Activated CD4-positive, alpha-beta T cell treated with anti-CD3 and anti-CD28 coated beads, Interleukin-2, amount 50 U/mL, for 48 hours (primary cell): ENCODE results near the gene BTNL8.

ENCODE experiments used
- DNase-seq, 2 experiments: peaks; one replicate each; pipeline ENCODE4 v3.0.0-alpha.2; 2020

The BTNL8 gene

DNA sequence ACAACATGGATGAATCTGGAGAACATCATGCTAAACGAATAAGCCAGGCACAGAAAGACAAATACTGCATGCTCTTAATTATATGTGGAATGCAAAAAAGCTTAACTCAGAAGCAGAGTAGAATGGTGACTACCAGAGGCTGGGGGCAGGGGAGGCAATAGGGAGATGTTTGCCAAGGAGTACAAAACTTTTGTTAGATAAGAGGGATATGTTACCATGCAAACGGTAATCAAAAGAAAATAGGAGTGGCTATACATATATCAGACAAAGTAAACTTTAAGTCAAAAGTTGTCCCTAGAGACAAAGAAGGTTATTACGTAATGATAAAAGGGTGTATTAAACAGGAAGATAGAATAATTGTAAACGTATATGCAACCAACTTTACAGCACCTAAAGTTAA, 71.9 kb downstream of the BTNL8 start:
- no peak for DNase-seq

GRCh38 chr5:180974612-180975315, 75.8 kb downstream of the BTNL8 start:
- no peak for DNase-seq

- no peak for DNase-seq
Measured at GRCh38 chr5:180975338-180975737, 76.4 kb downstream of the BTNL8 start.

GRCh38 chr5:180976518-180976917, 77.6 kb downstream of the BTNL8 start:
- DNase-seq, result no peak

- no peak for DNase-seq
Measured at GRCh38 chr5:180977852-180978251, 78.9 kb downstream of the BTNL8 start.

GRCh38 chr5:180982008-180982741, 83.2 kb downstream of the BTNL8 start:
- no peak for DNase-seq

GRCh38 chr5:180988016-180988415, 89.1 kb downstream of the BTNL8 start:
- DNase-seq, result no peak

- DNase-seq, result no peak
Measured at GRCh38 chr5:180988592-180988991, 89.6 kb downstream of the BTNL8 start, which contains the start of gene BTNL3. BTNL3 (plus strand) TSS chr5:180988846; CDS start chr5:180989029, 183 bp downstream.

- no peak for DNase-seq
Measured at GRCh38 chr5:180990086-180990881, 91.3 kb downstream of the BTNL8 start.

GRCh38 chr5:180990882-180991242, 91.9 kb downstream of the BTNL8 start:
- no peak for DNase-seq
